Inflammatory macrophage (primary cell): ENCODE data around the gene ZNF709.
"Not testable (repeated sequence)": the region's sequence is repeated elsewhere in the genome, so short reads cannot be mapped to it uniquely, and the experiment has no call there.

Experiments
- DNase-seq, 2 donors: peaks; one replicate each; pipeline ENCODE4 v3.0.0-alpha.2; 2020 to 2022

ZNF709 gene

GRCh38 chr19:12450844-12451243 lies 33.8 kb downstream of the ZNF709 start:
- DNase-seq = no peak

DNA sequence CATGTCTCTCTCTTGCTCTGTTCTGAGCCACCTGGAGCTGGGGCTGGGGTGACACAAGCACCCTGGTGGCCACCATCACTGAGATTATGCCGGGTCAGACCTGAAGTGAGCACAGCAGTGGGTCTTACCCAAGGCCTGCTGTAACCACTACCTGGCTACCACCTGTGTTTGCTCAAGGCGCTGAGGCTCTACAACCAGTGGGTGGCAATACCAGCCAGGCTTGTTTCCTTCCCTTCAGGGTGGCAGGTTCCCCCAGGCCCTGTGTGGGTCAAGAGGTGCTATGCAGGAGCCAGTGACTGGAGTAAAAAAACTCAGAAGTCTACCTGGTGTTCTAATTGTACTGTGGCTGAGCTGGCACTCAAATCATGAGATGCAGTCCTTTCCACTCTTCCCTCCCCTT lies 35.8 kb downstream of the ZNF709 start:
- DNase-seq = no peak

DNA sequence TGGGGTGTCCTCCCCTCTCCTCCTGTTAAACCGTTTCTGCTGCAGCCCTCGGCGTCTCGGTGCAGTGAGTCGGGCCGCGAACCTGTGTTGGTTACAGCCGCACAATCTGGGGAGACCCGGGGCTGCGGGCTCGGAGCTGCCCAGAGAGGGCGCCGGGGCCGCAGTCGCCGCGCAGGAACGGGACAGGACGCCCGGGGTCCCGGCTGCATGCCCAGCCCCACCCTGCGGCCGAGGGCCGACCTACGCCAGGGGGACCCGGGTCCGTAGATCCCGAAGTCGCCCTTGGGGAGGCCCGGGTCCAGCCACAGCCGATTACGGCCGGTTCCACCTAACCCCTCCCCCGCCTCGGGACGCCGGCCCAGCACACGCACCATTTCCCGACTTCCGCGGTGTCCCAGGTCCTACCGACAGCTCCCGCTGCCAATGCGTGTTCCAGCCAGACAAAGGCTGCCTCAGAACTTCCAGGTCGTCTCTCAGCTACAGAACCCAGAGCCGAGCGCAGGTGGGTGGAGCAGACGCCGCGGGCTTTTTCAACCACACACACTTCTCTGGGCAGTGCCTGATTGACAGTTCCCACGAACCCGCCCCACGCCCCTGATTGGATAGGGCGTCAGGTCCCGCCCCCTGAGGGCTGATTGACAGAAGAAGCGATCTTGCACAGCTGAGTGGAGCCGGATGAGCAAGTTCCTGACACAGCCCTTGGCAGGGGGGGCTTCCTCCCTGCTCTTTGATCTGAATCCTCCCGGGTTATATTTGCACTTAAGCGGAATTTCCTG lies 43.9 kb downstream of the ZNF709 start, which contains the start of gene ZNF443:
ZNF443 (minus strand) TSS at position 481 of the 776 bp plus-strand sequence; CDS start at position 374, 107 bp downstream.
- DNase-seq = peak; percentile 98

GRCh38 chr19:12439686-12440540 lies 44.7 kb downstream of the ZNF709 start:
- peak in 1 of 2 donors; percentile 17 for DNase-seq

GRCh38 chr19:12430726-12431299 lies 53.8 kb downstream of the ZNF709 start:
- DNase-seq = not testable (repeated sequence)

DNA sequence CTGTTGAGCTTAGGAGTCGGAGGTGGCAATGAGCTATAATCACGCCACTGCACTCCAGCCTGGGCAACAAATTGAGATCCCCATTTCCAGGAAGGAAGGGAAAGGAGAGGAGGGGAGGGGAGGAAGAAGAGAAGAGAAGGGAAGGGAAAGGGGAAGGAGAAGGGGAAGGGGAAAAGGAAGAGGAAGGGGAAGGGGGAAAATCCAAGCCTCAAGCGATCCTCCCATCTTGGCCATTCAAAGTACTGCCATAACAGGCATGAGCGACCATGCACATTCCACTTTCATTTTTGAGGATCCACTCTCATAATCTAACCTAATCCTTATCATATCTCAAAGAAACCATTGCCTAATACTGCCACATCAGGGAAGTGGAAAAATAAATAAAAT lies 58.7 kb downstream of the ZNF709 start:
- no peak for DNase-seq

DNA sequence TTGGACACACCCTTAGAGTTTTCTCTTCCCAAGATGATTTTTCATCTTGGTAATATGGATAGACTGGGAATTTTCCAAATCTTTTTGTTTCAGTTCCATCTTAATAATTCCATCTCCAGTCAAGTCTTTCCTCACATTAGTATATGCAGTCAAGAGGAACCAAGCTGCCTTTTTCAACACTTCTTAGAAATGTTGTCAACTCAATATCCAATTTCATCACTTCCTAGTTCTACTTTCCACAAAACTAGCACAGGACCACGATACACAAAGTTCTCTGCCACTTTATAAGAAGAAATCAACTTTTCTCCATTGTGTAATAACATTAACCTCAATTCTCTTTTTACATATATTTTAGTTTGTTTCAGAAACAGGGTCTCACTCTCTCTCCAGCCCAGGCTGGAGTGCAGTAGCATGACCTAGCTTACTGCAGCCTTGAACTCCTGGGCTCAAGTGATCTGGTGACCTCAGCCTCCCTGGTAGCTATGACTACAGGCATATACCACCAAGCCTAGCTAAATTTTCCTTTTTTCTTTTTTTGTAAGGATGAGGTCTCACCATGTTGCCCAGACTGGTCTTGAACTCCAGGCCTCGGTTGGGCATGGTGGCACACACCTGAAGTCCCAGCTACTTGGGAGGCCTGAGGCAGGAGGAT lies 59.3 kb downstream of the ZNF709 start:
- peak; percentile 21 to 54 for DNase-seq

DNA sequence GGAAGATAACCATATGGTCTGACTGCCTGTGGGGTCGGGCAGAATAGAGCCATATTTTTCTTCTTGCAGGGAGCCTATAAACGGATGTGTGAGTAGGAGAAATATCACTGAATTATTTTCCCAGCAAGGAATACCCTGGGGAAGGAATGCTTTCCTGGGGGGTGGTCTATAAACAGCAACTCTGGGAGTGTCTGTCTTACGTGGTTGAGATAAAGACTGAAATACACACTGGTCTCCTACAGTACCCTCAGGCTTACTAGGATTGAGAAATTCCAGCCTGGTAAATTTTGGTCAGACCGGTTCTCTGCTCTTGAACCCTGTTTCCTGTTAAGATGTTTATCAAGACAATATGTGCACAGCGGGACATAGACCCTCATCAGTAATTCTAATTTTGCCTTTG lies 67.3 kb downstream of the ZNF709 start:
- not testable (repeated sequence) for DNase-seq

DNA sequence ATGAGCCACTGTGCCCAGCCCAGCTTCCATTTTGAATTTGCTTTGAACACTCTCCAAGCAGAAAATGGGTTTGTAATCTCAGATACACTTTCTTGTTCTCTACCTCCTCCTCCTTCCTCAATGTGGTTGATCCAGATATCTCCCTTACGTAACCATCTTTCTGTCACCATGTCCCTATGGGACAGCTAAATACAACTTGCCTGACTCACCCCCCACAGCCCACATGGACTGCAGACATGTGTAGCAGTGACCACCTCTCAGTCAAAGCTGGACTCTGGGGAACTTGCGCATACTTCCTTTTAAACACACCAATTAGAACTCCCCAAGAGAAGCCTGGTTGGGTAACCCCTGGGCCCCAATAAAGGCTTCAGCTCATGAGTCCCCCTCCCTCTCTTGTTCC lies 72.7 kb downstream of the ZNF709 start:
- DNase-seq = peak in 1 of 2 donors; percentile 30
